CD4-positive, alpha-beta memory T cell (primary cell): ENCODE data around the gene CIAO2A. TPM values are rescaled to one million over a fixed set of nuclear protein-coding genes. Genes with fewer than 3 reads are reported as not detected.

Experiments used
- CTCF ChIA-PET: fragments of 350-600 bp; sonication (Branson Sonifier 250); formaldehyde crosslinking; loops from one replicate; lab custom pipeline; 2021; ENCODE audit warnings: inconsistent platforms; ENCODE audit not compliant: partially characterized antibody; lab: Charles Lee
- POLR2A ChIA-PET: fragments of 350-600 bp; sonication (Branson Sonifier 250); formaldehyde crosslinking; loops from one replicate; lab custom pipeline; 2021; ENCODE audit not compliant: partially characterized antibody; lab: Charles Lee
- DNase-seq, 5 donors: peaks; one replicate each; pipeline versions ENCODE4 v3.0.0 to v3.0.0-alpha.2; 2020 to 2022; ENCODE audit warnings: mixed read lengths in 1 of 5
- H3K27ac ChIP-seq: one replicate; pipeline ENCODE4 v1.7.0; 2013; ENCODE audit warnings: low read depth, low read length
- H3K27me3 ChIP-seq: 2 replicates; pipeline ENCODE4 v1.7.0; 2013; ENCODE audit warnings: mild to moderate bottlenecking, low read length, moderate library complexity; ENCODE audit not compliant: insufficient read depth
- H3K36me3 ChIP-seq: 2 replicates; pipeline ENCODE4 v1.7.0; 2013; ENCODE audit warnings: mild to moderate bottlenecking, low read length, moderate library complexity; ENCODE audit not compliant: insufficient read depth
- H3K4me1 ChIP-seq: 2 replicates; pipeline ENCODE4 v1.7.0; 2013; ENCODE audit warnings: mild to moderate bottlenecking, low read length, moderate library complexity; ENCODE audit not compliant: insufficient read depth
- H3K4me3 ChIP-seq, 2 donors: one replicate each; pipeline ENCODE4 v1.7.0; 2013; ENCODE audit warnings: low read length in 2 of 2, mild to moderate bottlenecking in 1 of 2
- H3K9me3 ChIP-seq, 2 donors: one replicate each; pipeline ENCODE4 v1.7.0; 2013; ENCODE audit warnings: low read length in 2 of 2, control low read depth in 1 of 2; ENCODE audit not compliant: control insufficient read depth in 1 of 2
- H3K27ac Mint-ChIP-seq, 7 donors: one replicate each; pipeline ENCODE4 v1.8.0; 2020 to 2021; ENCODE audit warnings: mixed read lengths in 7 of 7, mild to moderate bottlenecking in 6 of 7, inconsistent platforms in 3 of 7, moderate library complexity in 3 of 7
- H3K27me3 Mint-ChIP-seq, 2 donors: one replicate each; pipeline ENCODE4 v1.8.0; 2020 to 2021; ENCODE audit warnings: mixed read lengths in 2 of 2
- H3K36me3 Mint-ChIP-seq, 2 donors: one replicate each; pipeline ENCODE4 v1.8.0; 2020 to 2021; ENCODE audit warnings: mixed read lengths in 2 of 2, inconsistent platforms in 1 of 2, mild to moderate bottlenecking in 1 of 2
- H3K4me1 Mint-ChIP-seq, 4 donors: one replicate each; pipeline ENCODE4 v1.8.0; 2020 to 2021; ENCODE audit warnings: mixed read lengths in 4 of 4, mild to moderate bottlenecking in 1 of 4
- H3K4me3 Mint-ChIP-seq, 8 donors: one replicate each; pipeline ENCODE4 v1.8.0; 2020 to 2021; ENCODE audit warnings: mixed read lengths in 8 of 8, mild to moderate bottlenecking in 7 of 8, moderate library complexity in 6 of 8, inconsistent platforms in 3 of 8
- H3K9me3 Mint-ChIP-seq, 8 donors: one replicate each; pipeline ENCODE4 v1.8.0; 2020 to 2021; ENCODE audit warnings: mixed read lengths in 8 of 8, mild to moderate bottlenecking in 5 of 8, inconsistent platforms in 3 of 8, moderate library complexity in 1 of 8
- intact Hi-C: fragments of 100-400 bp; cut with micrococcal nuclease; formaldehyde crosslinking; loops from one replicate; pipeline ENCODE4 v1.15.1; 2023
- polyA plus RNA-seq, 2 donors: library from polyadenylated mRNA; unstranded; fragments of 300-500 nt; fragmentation: Illumina TruSeq; gene quantifications; one replicate each; pipeline ENCODE4 v1.2.3, GENCODE V29; 2021
- total RNA-seq, 2 experiments: library from RNA; stranded (reverse); gene quantifications; one replicate each; pipeline ENCODE4 v1.2.3, GENCODE V29; 2021

The CIAO2A gene
- total and polyA plus RNA-seq, 4 experiments from 2014 or later: 35.0 to 134 (median 53.2) TPM

DNA sequence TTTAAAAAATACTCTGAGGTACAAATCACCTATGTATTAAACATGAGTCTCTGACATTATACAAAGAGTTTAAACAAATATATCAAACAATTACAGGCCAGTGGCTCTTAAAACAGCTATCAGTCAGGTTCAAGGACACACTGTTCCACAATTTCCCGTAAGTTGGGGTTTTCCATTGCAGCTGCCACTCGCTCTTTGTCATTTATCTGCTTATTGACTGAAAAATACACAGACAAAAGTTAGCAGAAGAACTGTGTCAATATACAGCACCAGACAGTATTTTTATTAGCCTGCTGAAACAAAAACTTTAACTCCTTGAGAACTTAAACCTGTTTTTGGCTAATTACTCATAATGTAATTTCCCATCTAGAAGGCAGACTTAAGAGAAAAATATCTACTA, 20.8 kb downstream of the CIAO2A start:
- Mint-ChIP-seq H3K9me3 (no peaks in the 10 kb centered on the region), H3K27me3 (no peaks in the 10 kb centered on the region), H3K27ac (peak overlapping the region in 1 of 7 donors; percentile 23), H3K4me1 (peaks cover 5 to 10% (median 8%) of the 10 kb centered on the region in 4 donors), H3K36me3 (peaks cover 19 to 31% of the 10 kb centered on the region in 2 donors), H3K4me3 (no peak overlapping the region)
- CTCF ChIA-PET: interaction anchor here (2.1 to 2.4 kb wide), 2 partner anchors 26 to 62 kb away, joined by 4 to 6 read pairs; partner anchors contain the start of gene DAPK2
- Histone ChIP-seq H3K27me3 (no peaks in the 10 kb centered on the region), H3K4me1 (peaks cover 8% of the 10 kb centered on the region), H3K4me3 (no peak overlapping the region), H3K36me3 (peaks cover 12% of the 10 kb centered on the region), H3K27ac (no peak overlapping the region), H3K9me3 (no peaks in the 10 kb centered on the region)
- POLR2A ChIA-PET: interaction anchor here (0.6 kb wide), 1 partner anchor 78 kb away, joined by 3 read pairs; no protein-coding TSS in a partner anchor
- intact Hi-C loops: no loop called here
- DNase-seq: no peak

- Histone ChIP-seq H3K27me3 (no peaks in the 10 kb centered on the region), H3K27ac (no peak overlapping the region), H3K36me3 (peaks cover 12% of the 10 kb centered on the region), H3K4me3 (no peak overlapping the region), H3K4me1 (peaks cover 13% of the 10 kb centered on the region), H3K9me3 (no peaks in the 10 kb centered on the region)
- Mint-ChIP-seq H3K4me1 (peaks cover 8 to 14% (median 9%) of the 10 kb centered on the region in 4 donors), H3K36me3 (peaks cover 19 to 25% of the 10 kb centered on the region in 2 donors), H3K4me3 (no peak overlapping the region), H3K27me3 (no peaks in the 10 kb centered on the region), H3K27ac (peak overlapping the region in 2 of 7 donors; percentile 17 to 23), H3K9me3 (no peaks in the 10 kb centered on the region)
- intact Hi-C loops: no loop called here
- CTCF ChIA-PET: interaction anchor here (2.1 to 10.5 kb wide), 2 partner anchors 61 to 319 kb away, joined by 4 to 138 read pairs; no protein-coding TSS in a partner anchor
- POLR2A ChIA-PET: interaction anchor here (0.6 to 1.2 kb wide), 2 partner anchors 22 to 79 kb away, joined by 3 read pairs; partner anchors contain the start of gene CIAO2A
- no peak for DNase-seq
Measured at GRCh38 chr15:64071931-64072765, 21.5 kb downstream of the CIAO2A start.

- intact Hi-C loops: no loop called here
- peak overlapping the region in 3 of 7 donors; percentile 37 to 55 (median 47) for H3K27ac Mint-ChIP-seq
- no peaks in the 10 kb centered on the region for H3K9me3 Mint-ChIP-seq
- Histone ChIP-seq H3K9me3 (no peaks in the 10 kb centered on the region), H3K27me3 (no peaks in the 10 kb centered on the region), H3K4me1 (peaks cover 12% of the 10 kb centered on the region), H3K4me3 (no peak overlapping the region), H3K27ac (no peak overlapping the region), H3K36me3 (peaks cover 12% of the 10 kb centered on the region)
- H3K27me3 Mint-ChIP-seq: no peaks in the 10 kb centered on the region
- DNase-seq: no peak
- ChIA-PET POLR2A (interaction anchor here (1.2 kb wide), 1 partner anchor 23 kb away, joined by 3 read pairs; the partner anchor contains the start of gene CIAO2A), CTCF (interaction anchor here (0.7 to 10.5 kb wide), 3 partner anchors 61 to 462 kb away, joined by 4 to 138 read pairs (median 4); no protein-coding TSS in a partner anchor)
- peaks cover 19 to 23% of the 10 kb centered on the region in 2 donors for H3K36me3 Mint-ChIP-seq
- no peak overlapping the region for H3K4me3 Mint-ChIP-seq
- H3K4me1 Mint-ChIP-seq: peaks cover 6 to 12% (median 7%) of the 10 kb centered on the region in 4 donors
Measured at GRCh38 chr15:64070965-64071851, 22.4 kb downstream of the CIAO2A start.

DNA sequence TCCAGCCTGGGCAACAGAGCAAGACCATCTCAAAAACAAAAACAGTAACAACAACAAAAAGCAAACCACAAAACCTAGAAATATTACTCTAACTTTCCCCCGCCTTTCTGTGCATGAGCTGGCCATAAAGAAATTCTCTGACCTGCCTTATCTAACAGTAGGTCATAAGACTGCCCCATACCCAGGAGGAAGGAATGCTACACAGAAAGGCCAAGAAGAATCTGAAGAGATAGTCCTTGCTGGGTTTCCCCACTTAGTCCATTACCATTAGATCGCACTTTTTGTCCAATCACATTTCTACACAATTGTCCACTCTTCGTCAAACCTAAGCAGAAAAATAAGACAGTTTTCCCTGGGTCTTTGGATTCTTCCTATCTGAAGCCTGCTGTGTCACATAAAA, 23.5 kb downstream of the CIAO2A start:
- no peaks in the 10 kb centered on the region for H3K27me3 Mint-ChIP-seq
- H3K36me3 Mint-ChIP-seq: peaks cover 18 to 20% of the 10 kb centered on the region in 2 donors
- no peak overlapping the region for H3K4me3 ChIP-seq
- no peak overlapping the region for H3K4me3 Mint-ChIP-seq
- H3K27ac ChIP-seq: no peak overlapping the region
- peaks cover 9% of the 10 kb centered on the region for H3K4me1 ChIP-seq
- H3K36me3 ChIP-seq: peaks cover 12% of the 10 kb centered on the region
- ChIA-PET CTCF (interaction anchor here (0.7 to 10.5 kb wide), 5 partner anchors 8 to 525 kb away, joined by 3 to 138 read pairs (median 10); partner anchors contain the start of gene DAPK2), POLR2A (no interaction called here)
- no peak for DNase-seq
- no peaks in the 10 kb centered on the region for H3K9me3 Mint-ChIP-seq
- peak overlapping the region in 1 of 7 donors; percentile 70 for H3K27ac Mint-ChIP-seq
- no peaks in the 10 kb centered on the region for H3K9me3 ChIP-seq
- H3K4me1 Mint-ChIP-seq: peaks cover 4 to 8% (median 5%) of the 10 kb centered on the region in 4 donors
- H3K27me3 ChIP-seq: no peaks in the 10 kb centered on the region
- intact Hi-C loops: no loop called here

GRCh38 chr15:64068133-64068532, 25.5 kb downstream of the CIAO2A start:
- DNase-seq: no peak
- Mint-ChIP-seq H3K9me3 (no peaks in the 10 kb centered on the region), H3K27me3 (no peaks in the 10 kb centered on the region), H3K36me3 (peaks cover 12 to 17% of the 10 kb centered on the region in 2 donors), H3K27ac (no peak overlapping the region), H3K4me3 (no peak overlapping the region), H3K4me1 (peaks cover 4 to 8% (median 5%) of the 10 kb centered on the region in 4 donors)
- H3K36me3 ChIP-seq: peaks cover 8% of the 10 kb centered on the region
- peaks cover 9% of the 10 kb centered on the region for H3K4me1 ChIP-seq
- POLR2A ChIA-PET: interaction anchor here (0.9 to 2.3 kb wide), 6 partner anchors 25 to 502 kb away, joined by 3 to 7 read pairs (median 4); partner anchors contain the start of gene CIAO2A
- H3K9me3 ChIP-seq: no peaks in the 10 kb centered on the region
- CTCF ChIA-PET: interaction anchor here (0.7 to 10.5 kb wide), 37 partner anchors 10 to 1020 kb away, joined by 3 to 138 read pairs (median 4); partner anchors contain the start of gene DAPK2
- intact Hi-C loops: loop anchor here (5.0 kb wide), 3 partner anchors 176 to 976 kb away; partner anchors contain the start of gene HERC1
- no peak overlapping the region for H3K27ac ChIP-seq
- no peaks in the 10 kb centered on the region for H3K27me3 ChIP-seq
- no peak overlapping the region for H3K4me3 ChIP-seq

GRCh38 chr15:64067564-64068030, 26.0 kb downstream of the CIAO2A start:
- no peak overlapping the region for H3K4me3 ChIP-seq
- H3K9me3 ChIP-seq: no peaks in the 10 kb centered on the region
- H3K4me1 ChIP-seq: peaks cover 9% of the 10 kb centered on the region
- Mint-ChIP-seq H3K9me3 (no peaks in the 10 kb centered on the region), H3K27me3 (no peaks in the 10 kb centered on the region), H3K4me3 (no peak overlapping the region), H3K4me1 (peaks cover 4 to 8% (median 5%) of the 10 kb centered on the region in 4 donors), H3K27ac (peak overlapping the region in 3 of 7 donors; percentile 43 to 77 (median 66)), H3K36me3 (peaks cover 9 to 11% of the 10 kb centered on the region in 2 donors)
- CTCF ChIA-PET: interaction anchor here (0.7 to 10.5 kb wide), 42 partner anchors 10 to 1020 kb away, joined by 3 to 138 read pairs (median 4); partner anchors contain the start of gene DAPK2
- peak; percentile 65 to 73 (median 66) for DNase-seq
- POLR2A ChIA-PET: interaction anchor here (0.6 to 2.3 kb wide), 7 partner anchors 26 to 464 kb away, joined by 3 to 7 read pairs (median 3); partner anchors contain the start of gene CIAO2A
- no peaks in the 10 kb centered on the region for H3K27me3 ChIP-seq
- no peak overlapping the region for H3K27ac ChIP-seq
- peaks cover 8% of the 10 kb centered on the region for H3K36me3 ChIP-seq
- intact Hi-C loops: loop anchor here (1.0 to 5.0 kb wide), 6 partner anchors 175 to 975 kb away; partner anchors contain the start of gene HERC1
